ENCODE data around the gene TPPP.

The TPPP gene

GRCh38 chr5:663436-664342 lies 29.5 kb downstream of the TPPP start:
- Histone ChIP-seq H3F3A (ENCODE audit: insufficient read depth, low read length) (no peaks in the 10 kb centered on the region), H3K79me2 (ENCODE audit: low read length) (no peaks in the 10 kb centered on the region), H3K36me3 (replicated peaks; ENCODE audit: insufficient read depth, low read length) (no peaks in the 10 kb centered on the region), H4K20me1 (ENCODE audit: insufficient read depth, low read length) (no peaks in the 10 kb centered on the region), H3K9me2 (replicated peaks; ENCODE audit: insufficient read depth, low read length) (no peaks in the 10 kb centered on the region), H3K27me3 (replicated peaks; ENCODE audit: insufficient read depth, low read length) (no peaks in the 10 kb centered on the region), H2AFZ (ENCODE audit: low read length) (no peak overlapping the region), H3K9ac (ENCODE audit: low read length) (no peak overlapping the region), H3K27ac (ENCODE audit: low read length) (no peak overlapping the region), H3K4me3 (ENCODE audit: low read length) (no peak overlapping the region), H3K4me2 (ENCODE audit: low read depth, low read length) (no peak overlapping the region), H3K9me3 (replicated peaks; ENCODE audit: insufficient read depth, low read length) (no peaks in the 10 kb centered on the region), H3K4me1 (ENCODE audit: low read length) (no peaks in the 10 kb centered on the region)
- no peak for TF ChIP-seq EZH2 (optimal IDR thresholded peaks at IDR 0.05; ENCODE audit: low read depth, low read length)
- no peak for TF ChIP-seq EZH2phosphoT487 (IDR thresholded peaks at IDR 0.05; ENCODE audit: low read length)
- no peak for TF ChIP-seq CTCF (IDR thresholded peaks at IDR 0.05; ENCODE audit: low read length)
- no peak for DNase-seq

- H3K9me2 ChIP-seq (replicated peaks; ENCODE audit: insufficient read depth, low read length), result no peaks in the 10 kb centered on the region
- TF ChIP-seq EZH2 (optimal IDR thresholded peaks at IDR 0.05; ENCODE audit: low read depth, low read length) (no peak), CTCF (IDR thresholded peaks at IDR 0.05; ENCODE audit: low read length) (no peak), EZH2phosphoT487 (IDR thresholded peaks at IDR 0.05; ENCODE audit: low read length) (no peak)
- no peak overlapping the region for H2AFZ ChIP-seq (ENCODE audit: low read length)
- no peaks in the 10 kb centered on the region for H3K9me3 ChIP-seq (replicated peaks; ENCODE audit: insufficient read depth, low read length)
- H3K27ac ChIP-seq (ENCODE audit: low read length), result no peak overlapping the region
- H4K20me1 ChIP-seq (ENCODE audit: insufficient read depth, low read length), result no peaks in the 10 kb centered on the region
- H3K4me3 ChIP-seq (ENCODE audit: low read length), result no peak overlapping the region
- DNase-seq, result no peak
- H3K27me3 ChIP-seq (replicated peaks; ENCODE audit: insufficient read depth, low read length), result no peaks in the 10 kb centered on the region
- no peaks in the 10 kb centered on the region for H3F3A ChIP-seq (ENCODE audit: insufficient read depth, low read length)
- no peaks in the 10 kb centered on the region for H3K79me2 ChIP-seq (ENCODE audit: low read length)
- H3K4me1 ChIP-seq (ENCODE audit: low read length), result no peaks in the 10 kb centered on the region
- H3K4me2 ChIP-seq (ENCODE audit: low read depth, low read length), result no peak overlapping the region
- no peaks in the 10 kb centered on the region for H3K36me3 ChIP-seq (replicated peaks; ENCODE audit: insufficient read depth, low read length)
- no peak overlapping the region for H3K9ac ChIP-seq (ENCODE audit: low read length)
Observed at GRCh38 chr5:662751-663435, 30.3 kb downstream of the TPPP start.

- no peaks in the 10 kb centered on the region for H3F3A ChIP-seq (ENCODE audit: insufficient read depth, low read length)
- no peaks in the 10 kb centered on the region for H3K36me3 ChIP-seq (replicated peaks; ENCODE audit: insufficient read depth, low read length)
- no peaks in the 10 kb centered on the region for H3K79me2 ChIP-seq (ENCODE audit: low read length)
- no peak overlapping the region for H3K9ac ChIP-seq (ENCODE audit: low read length)
- no peak overlapping the region for H3K4me2 ChIP-seq (ENCODE audit: low read depth, low read length)
- no peak overlapping the region for H3K27ac ChIP-seq (ENCODE audit: low read length)
- TF ChIP-seq EZH2 (optimal IDR thresholded peaks at IDR 0.05; ENCODE audit: low read depth, low read length) (no peak), EZH2phosphoT487 (IDR thresholded peaks at IDR 0.05; ENCODE audit: low read length) (no peak), CTCF (IDR thresholded peaks at IDR 0.05; ENCODE audit: low read length) (no peak)
- DNase-seq, result no peak
- H2AFZ ChIP-seq (ENCODE audit: low read length), result no peak overlapping the region
- H3K4me3 ChIP-seq (ENCODE audit: low read length), result no peak overlapping the region
- H3K9me3 ChIP-seq (replicated peaks; ENCODE audit: insufficient read depth, low read length), result no peaks in the 10 kb centered on the region
- H4K20me1 ChIP-seq (ENCODE audit: insufficient read depth, low read length), result no peaks in the 10 kb centered on the region
- H3K9me2 ChIP-seq (replicated peaks; ENCODE audit: insufficient read depth, low read length), result no peaks in the 10 kb centered on the region
- no peaks in the 10 kb centered on the region for H3K4me1 ChIP-seq (ENCODE audit: low read length)
- H3K27me3 ChIP-seq (replicated peaks; ENCODE audit: insufficient read depth, low read length), result no peaks in the 10 kb centered on the region
Observed at GRCh38 chr5:661891-662750, 31.0 kb downstream of the TPPP start.
